ENCODE results near the gene NUFIP1. TPM values are rescaled to one million over a fixed set of nuclear protein-coding genes. Genes with fewer than 3 reads are reported as not detected.

Gene NUFIP1
- total RNA-seq, 1 experiment from 2014 or later: 17.1 TPM

GRCh38 chr13:44932171-44932849 lies 57.0 kb downstream of the NUFIP1 start:
- Histone ChIP-seq H3K79me1 (ENCODE audit: insufficient read depth, low read depth, low read length, poor library complexity, severe bottlenecking) (no peaks in the 10 kb centered on the region), H3K23ac (ENCODE audit: insufficient read length, low read depth, low read length) (no peak overlapping the region), H2AFZ (ENCODE audit: low read length) (no peak overlapping the region), H3K9ac (ENCODE audit: extremely low read depth, insufficient read length, low read length) (no peak overlapping the region), H4K20me1 (ENCODE audit: control insufficient read depth, insufficient read depth, insufficient read length) (no peaks in the 10 kb centered on the region), H4K91ac (ENCODE audit: insufficient read length, low read depth, low read length) (no peak overlapping the region), H4K8ac (replicated peaks; ENCODE audit: insufficient read length, low read depth, low read length) (no peak overlapping the region), H2BK20ac (ENCODE audit: low read depth, low read length, poor library complexity, severe bottlenecking) (no peak overlapping the region), H4K5ac (ENCODE audit: insufficient read length, low read depth, low read length) (no peak overlapping the region), H3K9me3 (ENCODE audit: control insufficient read depth, low read depth, low read length) (no peaks in the 10 kb centered on the region), H2BK15ac (ENCODE audit: low read depth, low read length) (no peak overlapping the region), H2BK5ac (ENCODE audit: insufficient read length, low read length) (no peak overlapping the region), H3K4ac (ENCODE audit: low read depth, low read length) (no peak overlapping the region), H3T11ph (ENCODE audit: low read length) (no peak overlapping the region), H3K4me1 (ENCODE audit: insufficient read depth, low read length) (peaks cover 6% of the 10 kb centered on the region; the same call in 1 of the 2 replicates), H3K27ac (ENCODE audit: insufficient read length, low read depth, low read length) (no peak overlapping the region), H3K23me2 (ENCODE audit: insufficient read length, low read depth, low read length, poor library complexity, severe bottlenecking) (no peaks in the 10 kb centered on the region), H2BK120ac (ENCODE audit: low read depth, low read length, poor library complexity, severe bottlenecking) (no peak overlapping the region), H3K27me3 (ENCODE audit: insufficient read depth, low read length) (no peaks in the 10 kb centered on the region), H3K79me2 (ENCODE audit: insufficient read depth, low read length) (no peaks in the 10 kb centered on the region), H3K4me2 (ENCODE audit: insufficient read depth, insufficient read length, low read length) (no peak overlapping the region), H3K14ac (ENCODE audit: insufficient read depth, low read length) (no peak overlapping the region), H2AK5ac (ENCODE audit: insufficient read length, low read length) (no peak overlapping the region), H3K56ac (ENCODE audit: insufficient read length, low read depth, low read length) (no peak overlapping the region), H3K18ac (ENCODE audit: insufficient read length, low read depth, low read length) (no peak overlapping the region), H2BK12ac (ENCODE audit: insufficient read length, low read depth, low read length) (no peak overlapping the region)
- H3K9me3 Mint-ChIP-seq: peaks cover 5% of the 10 kb centered on the region in 2 experiments; a peak in 3 of 5 replicates
- H3K36me3 Mint-ChIP-seq (ENCODE audit: insufficient read depth in 1 of 3, low read depth in 3 of 3): peaks cover 5 to 6% (median 6%) of the 10 kb centered on the region in 3 experiments; a peak in 4 of 7 replicates
- peaks cover 11 to 17% of the 10 kb centered on the region in 2 experiments for H3K4me1 Mint-ChIP-seq
- H3K27ac Mint-ChIP-seq: no peak overlapping the region
- no peak for TF ChIP-seq CTCF (conservative IDR thresholded peaks at IDR 0.05)
- DNase-seq: no peak
- no peak overlapping the region for H3K4me3 Mint-ChIP-seq
- no peaks in the 10 kb centered on the region for H3K27me3 Mint-ChIP-seq (ENCODE audit: low read depth)
- WGBS (ENCODE audit: extremely low coverage, insufficient read length, low lambda C conversion rate): no CpG with 5 or more reads among the region's 5 CpGs
